Liver (tissue), 9 donors: Measurements from ENCODE around the gene CAGE1. TPM values are rescaled to one million over a fixed set of nuclear protein-coding genes. Genes with fewer than 3 reads are reported as not detected.

Source experiments
- DNase-seq: peaks from one replicate; pipeline ENCODE4 v3.0.0-alpha.2; 2017; ENCODE audit warnings: low spot score
- H3K27ac ChIP-seq, 2 donors: one replicate each; pipeline ENCODE4 v1.7.0; 2013; ENCODE audit warnings: inconsistent platforms in 2 of 2, low read length in 2 of 2, control low read depth in 1 of 2, low read depth in 1 of 2, mild to moderate bottlenecking in 1 of 2
- H3K27me3 ChIP-seq, 4 donors: one replicate each; pipeline versions ENCODE4 v1.6.1 to v1.7.0; 2013; ENCODE audit warnings: low read length in 3 of 4, inconsistent platforms in 1 of 4, mild to moderate bottlenecking in 1 of 4, moderate library complexity in 1 of 4; ENCODE audit not compliant: control insufficient read depth in 4 of 4, insufficient read depth in 4 of 4
- H3K36me3 ChIP-seq, 4 donors: one replicate each; pipeline versions ENCODE4 v1.6.1 to v1.7.0; 2013; ENCODE audit warnings: low read length in 3 of 4, mild to moderate bottlenecking in 3 of 4, low read depth in 1 of 4, moderate library complexity in 1 of 4; ENCODE audit not compliant: control insufficient read depth in 4 of 4, insufficient read depth in 3 of 4
- H3K4me1 ChIP-seq, 4 donors: one replicate each; pipeline versions ENCODE4 v1.6.1 to v1.7.0; 2013; ENCODE audit warnings: low read length in 3 of 4, mild to moderate bottlenecking in 3 of 4, moderate library complexity in 1 of 4; ENCODE audit not compliant: control insufficient read depth in 4 of 4, insufficient read depth in 4 of 4
- H3K4me3 ChIP-seq, 3 donors: one replicate each; pipeline versions ENCODE4 v1.6.1 to v1.7.0; 2013; ENCODE audit warnings: low read length in 3 of 3, control low read depth in 1 of 3, low read depth in 1 of 3, mild to moderate bottlenecking in 1 of 3
- H3K9ac ChIP-seq, 2 donors: one replicate each; pipeline ENCODE4 v1.7.0; 2013; ENCODE audit warnings: low read length in 2 of 2, mild to moderate bottlenecking in 2 of 2, moderate library complexity in 2 of 2, control low read depth in 1 of 2, low read depth in 1 of 2
- H3K9me3 ChIP-seq, 4 donors: one replicate each; pipeline versions ENCODE4 v1.6.1 to v1.7.0; 2013; ENCODE audit warnings: low read length in 3 of 4; ENCODE audit not compliant: control insufficient read depth in 4 of 4
- EGR1 ChIP-seq, 2 donors: IDR thresholded peaks; 2 replicates each; pipeline ENCODE4 v1.6.1; 2016 to 2018; ENCODE audit warnings: antibody characterized with exemption in 2 of 2, low read depth in 2 of 2
- FOXA1 ChIP-seq: IDR thresholded peaks from 2 replicates; pipeline ENCODE4 v1.6.1; 2016; ENCODE audit warnings: antibody characterized with exemption
- FOXA2 ChIP-seq: IDR thresholded peaks from 2 replicates; pipeline ENCODE4 v1.6.1; 2016; ENCODE audit warnings: antibody characterized with exemption
- GABPA ChIP-seq, 2 donors: IDR thresholded peaks in 1 of 2; conservative IDR thresholded peaks in 1 of 2; 2 replicates each; pipeline ENCODE4 v1.6.1; 2016; ENCODE audit warnings: antibody characterized with exemption in 2 of 2, mild to moderate bottlenecking in 1 of 2, moderate library complexity in 1 of 2
- HNF4A ChIP-seq, 2 donors: conservative IDR thresholded peaks; 2 replicates each; pipeline ENCODE4 v1.6.1; 2016; ENCODE audit warnings: antibody characterized with exemption in 2 of 2, mild to moderate bottlenecking in 2 of 2
- HNF4G ChIP-seq: IDR thresholded peaks from 2 replicates; pipeline ENCODE4 v1.6.1; 2016; ENCODE audit warnings: antibody characterized with exemption
- JUND ChIP-seq, 2 donors: IDR thresholded peaks; 2 replicates each; pipeline ENCODE4 v1.6.1; 2016; ENCODE audit warnings: antibody characterized with exemption in 2 of 2
- NR2F2 ChIP-seq: IDR thresholded peaks from 2 replicates; pipeline ENCODE4 v1.6.1; 2016; ENCODE audit warnings: antibody characterized with exemption
- RAD21 ChIP-seq, 2 donors: IDR thresholded peaks; 2 replicates each; pipeline ENCODE4 v1.6.1; 2016; ENCODE audit warnings: antibody characterized with exemption in 2 of 2, mild to moderate bottlenecking in 2 of 2
- RXRA ChIP-seq, 2 donors: IDR thresholded peaks; 2 replicates each; pipeline ENCODE4 v1.6.1; 2017 to 2018; ENCODE audit warnings: antibody characterized with exemption in 2 of 2, mild to moderate bottlenecking in 1 of 2
- SP1 ChIP-seq: IDR thresholded peaks from 2 replicates; pipeline ENCODE4 v1.6.1; 2018; ENCODE audit warnings: antibody characterized with exemption, mild to moderate bottlenecking
- TAF1 ChIP-seq: conservative IDR thresholded peaks from 2 replicates; pipeline ENCODE4 v1.6.1; 2016; ENCODE audit warnings: antibody characterized with exemption, mild to moderate bottlenecking
- YY1 ChIP-seq: IDR thresholded peaks from 2 replicates; pipeline ENCODE4 v1.6.1; 2016; ENCODE audit warnings: antibody characterized with exemption, mild to moderate bottlenecking
- WGBS: extraction: QIAGEN DNeasy Blood & Tissue Kit; methylation state at CpG from one replicate; pipeline ENCODE4 v1.1.7; 2013; 5-methylcytosine and 5-hydroxymethylcytosine counted together
- polyA plus RNA-seq, 2 donors: library from polyadenylated mRNA; stranded (reverse) in 1 of 2; unstranded in 1 of 2; fragments of 200-250 nt in 1 of 2; fragments of >200 nt in 1 of 2; fragmentation: Nextera tagmentation in 1 of 2; extraction: Ambion mirVana in 1 of 2; gene quantifications; one replicate each; pipeline versions ENCODE4 v1.2.1 to v1.2.3, GENCODE V29; 2013 to 2015
- total RNA-seq, 2 donors: library from RNA; depleted of rRNA; stranded (reverse); fragments of >200 nt; gene quantifications; one replicate each; pipeline ENCODE4 v1.2.3, GENCODE V29; 2014
- TF ChIP-seq, protein P1 (sequence below): IDR thresholded peaks from 2 replicates; pipeline ENCODE4 v1.6.1; 2016; ENCODE audit warnings: antibody characterized with exemption
- TF ChIP-seq, protein P2 (sequence below): IDR thresholded peaks from 2 replicates; pipeline ENCODE4 v1.6.1; 2016; ENCODE audit warnings: antibody characterized with exemption
- TF ChIP-seq, protein P3 (sequence below): IDR thresholded peaks from 2 replicates; pipeline ENCODE4 v1.6.1; 2016; ENCODE audit warnings: antibody characterized with exemption, mild to moderate bottlenecking
- TF ChIP-seq, protein P4 (sequence below): fragments of 150-350 bp; IDR thresholded peaks from 2 replicates; pipeline ENCODE4 v1.5.1; 2017; ENCODE audit warnings: improper control_type of control experiment, low read depth, low read length; ENCODE audit not compliant: missing input control
- TF ChIP-seq, protein P5 (sequence below): IDR thresholded peaks from 2 replicates; pipeline ENCODE4 v1.6.1; 2016; ENCODE audit warnings: antibody characterized with exemption
- donor health status: healthy.
- donor health status: healthy.
- donor health status: healthy.
- donor health status: healthy.
- donor health status: healthy.

The CAGE1 gene
- total and polyA plus RNA-seq, 4 donors: 0.08 TPM; not detected in 3

DNA sequence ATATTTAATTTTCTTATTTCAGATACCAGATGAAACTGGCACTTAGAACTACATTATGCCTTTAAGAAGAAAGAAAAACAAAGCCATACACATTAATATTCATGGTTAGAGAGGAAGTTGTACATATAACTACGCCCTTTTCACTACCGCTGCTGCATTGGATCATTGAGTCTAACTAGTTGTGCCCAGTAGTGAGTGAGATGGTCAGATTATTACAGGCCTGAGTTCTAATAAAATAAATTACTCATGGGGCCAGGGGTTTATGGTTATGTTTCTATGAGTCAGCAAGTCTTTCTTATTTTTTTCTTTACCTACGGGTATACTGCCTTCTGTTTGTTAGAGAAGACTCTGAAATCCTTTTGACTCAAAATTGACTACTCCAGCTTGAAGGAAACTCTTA lies 11.5 kb upstream of the CAGE1 start (continued):
- TF ChIP-seq, protein P1, sequence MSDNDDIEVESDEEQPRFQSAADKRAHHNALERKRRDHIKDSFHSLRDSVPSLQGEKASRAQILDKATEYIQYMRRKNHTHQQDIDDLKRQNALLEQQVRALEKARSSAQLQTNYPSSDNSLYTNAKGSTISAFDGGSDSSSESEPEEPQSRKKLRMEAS: no peak
- TF ChIP-seq RXRA (IDR thresholded peaks at IDR 0.05): no peak
- no peak for TF ChIP-seq GABPA (IDR thresholded peaks at IDR 0.05 in 1 of 2, conservative IDR thresholded peaks at IDR 0.05 in 1 of 2)
- TF ChIP-seq YY1: no peak

DNA sequence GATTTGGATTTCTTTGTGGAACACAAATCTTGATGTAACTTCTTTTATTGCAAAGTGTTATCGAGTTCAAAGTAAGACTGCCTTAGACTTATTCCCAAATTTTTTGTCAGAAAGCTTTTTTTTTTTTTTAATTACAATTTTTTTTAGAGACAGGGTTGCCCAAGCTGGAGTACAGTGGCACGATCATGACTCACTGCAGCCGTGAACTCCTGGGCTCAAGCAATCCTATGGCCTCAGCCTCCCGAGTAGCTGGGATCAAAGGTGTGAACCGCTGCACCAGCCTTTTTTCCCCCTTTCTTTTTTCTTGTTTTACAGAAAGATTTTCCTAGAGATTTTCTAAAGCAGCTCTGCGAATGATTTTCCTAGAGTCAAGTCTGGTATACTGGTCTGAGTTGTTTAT lies 2.9 kb upstream of the CAGE1 start:
- no peak overlapping the region for H3K9ac ChIP-seq
- no peak for DNase-seq
- no peaks in the 10 kb centered on the region for H3K27me3 ChIP-seq
- no peak overlapping the region for H3K4me3 ChIP-seq
- TF ChIP-seq, protein P2, sequence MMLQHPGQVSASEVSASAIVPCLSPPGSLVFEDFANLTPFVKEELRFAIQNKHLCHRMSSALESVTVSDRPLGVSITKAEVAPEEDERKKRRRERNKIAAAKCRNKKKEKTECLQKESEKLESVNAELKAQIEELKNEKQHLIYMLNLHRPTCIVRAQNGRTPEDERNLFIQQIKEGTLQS: no peak
- TF ChIP-seq JUND (IDR thresholded peaks at IDR 0.05) (no peak), NR2F2 (no peak)
- TF ChIP-seq, protein P3, sequence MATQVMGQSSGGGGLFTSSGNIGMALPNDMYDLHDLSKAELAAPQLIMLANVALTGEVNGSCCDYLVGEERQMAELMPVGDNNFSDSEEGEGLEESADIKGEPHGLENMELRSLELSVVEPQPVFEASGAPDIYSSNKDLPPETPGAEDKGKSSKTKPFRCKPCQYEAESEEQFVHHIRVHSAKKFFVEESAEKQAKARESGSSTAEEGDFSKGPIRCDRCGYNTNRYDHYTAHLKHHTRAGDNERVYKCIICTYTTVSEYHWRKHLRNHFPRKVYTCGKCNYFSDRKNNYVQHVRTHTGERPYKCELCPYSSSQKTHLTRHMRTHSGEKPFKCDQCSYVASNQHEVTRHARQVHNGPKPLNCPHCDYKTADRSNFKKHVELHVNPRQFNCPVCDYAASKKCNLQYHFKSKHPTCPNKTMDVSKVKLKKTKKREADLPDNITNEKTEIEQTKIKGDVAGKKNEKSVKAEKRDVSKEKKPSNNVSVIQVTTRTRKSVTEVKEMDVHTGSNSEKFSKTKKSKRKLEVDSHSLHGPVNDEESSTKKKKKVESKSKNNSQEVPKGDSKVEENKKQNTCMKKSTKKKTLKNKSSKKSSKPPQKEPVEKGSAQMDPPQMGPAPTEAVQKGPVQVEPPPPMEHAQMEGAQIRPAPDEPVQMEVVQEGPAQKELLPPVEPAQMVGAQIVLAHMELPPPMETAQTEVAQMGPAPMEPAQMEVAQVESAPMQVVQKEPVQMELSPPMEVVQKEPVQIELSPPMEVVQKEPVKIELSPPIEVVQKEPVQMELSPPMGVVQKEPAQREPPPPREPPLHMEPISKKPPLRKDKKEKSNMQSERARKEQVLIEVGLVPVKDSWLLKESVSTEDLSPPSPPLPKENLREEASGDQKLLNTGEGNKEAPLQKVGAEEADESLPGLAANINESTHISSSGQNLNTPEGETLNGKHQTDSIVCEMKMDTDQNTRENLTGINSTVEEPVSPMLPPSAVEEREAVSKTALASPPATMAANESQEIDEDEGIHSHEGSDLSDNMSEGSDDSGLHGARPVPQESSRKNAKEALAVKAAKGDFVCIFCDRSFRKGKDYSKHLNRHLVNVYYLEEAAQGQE: no peak
- H3K9me3 ChIP-seq: no peaks in the 10 kb centered on the region
- H3K27ac ChIP-seq: no peak overlapping the region
- WGBS: 95% methylated on average over 6 of the region's 6 CpGs
- H3K36me3 ChIP-seq: peaks cover 3 to 19% (median 12%) of the 10 kb centered on the region in 4 donors
- H3K4me1 ChIP-seq: peaks cover 6 to 18% (median 14%) of the 10 kb centered on the region in 4 donors

DNA sequence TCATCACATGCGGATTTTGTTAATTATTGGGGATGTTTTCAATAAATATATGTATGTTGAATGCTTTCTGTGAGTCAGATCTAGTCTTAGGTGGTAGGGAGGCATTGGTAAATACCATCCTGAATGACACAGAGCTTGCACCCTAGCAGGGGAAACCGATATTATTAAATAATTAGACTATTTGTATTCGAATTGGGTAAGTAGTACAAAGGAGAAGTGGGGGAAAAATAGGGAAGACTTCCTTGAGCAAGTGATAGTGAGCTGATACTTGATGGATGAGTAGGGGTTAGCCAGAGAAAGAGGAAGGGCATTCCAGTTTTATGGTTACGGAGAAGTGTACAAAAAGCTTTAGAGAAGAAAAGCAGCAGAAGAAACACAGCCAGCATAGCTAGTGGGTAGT lies 1.6 kb upstream of the CAGE1 start:
- peaks cover 3 to 14% (median 11%) of the 10 kb centered on the region in 4 donors for H3K36me3 ChIP-seq
- no peak for DNase-seq
- no peaks in the 10 kb centered on the region for H3K9me3 ChIP-seq
- no peak overlapping the region for H3K9ac ChIP-seq
- WGBS: 84% methylated on average over 4 of the region's 4 CpGs
- no peak for TF ChIP-seq YY1
- TF ChIP-seq, protein P3: no peak
- no peak for TF ChIP-seq HNF4A (conservative IDR thresholded peaks at IDR 0.05)
- no peak for TF ChIP-seq FOXA1
- TF ChIP-seq TAF1: no peak
- TF ChIP-seq, protein P1: no peak
- TF ChIP-seq NR2F2: no peak
- TF ChIP-seq FOXA2: no peak
- TF ChIP-seq, protein P4, sequence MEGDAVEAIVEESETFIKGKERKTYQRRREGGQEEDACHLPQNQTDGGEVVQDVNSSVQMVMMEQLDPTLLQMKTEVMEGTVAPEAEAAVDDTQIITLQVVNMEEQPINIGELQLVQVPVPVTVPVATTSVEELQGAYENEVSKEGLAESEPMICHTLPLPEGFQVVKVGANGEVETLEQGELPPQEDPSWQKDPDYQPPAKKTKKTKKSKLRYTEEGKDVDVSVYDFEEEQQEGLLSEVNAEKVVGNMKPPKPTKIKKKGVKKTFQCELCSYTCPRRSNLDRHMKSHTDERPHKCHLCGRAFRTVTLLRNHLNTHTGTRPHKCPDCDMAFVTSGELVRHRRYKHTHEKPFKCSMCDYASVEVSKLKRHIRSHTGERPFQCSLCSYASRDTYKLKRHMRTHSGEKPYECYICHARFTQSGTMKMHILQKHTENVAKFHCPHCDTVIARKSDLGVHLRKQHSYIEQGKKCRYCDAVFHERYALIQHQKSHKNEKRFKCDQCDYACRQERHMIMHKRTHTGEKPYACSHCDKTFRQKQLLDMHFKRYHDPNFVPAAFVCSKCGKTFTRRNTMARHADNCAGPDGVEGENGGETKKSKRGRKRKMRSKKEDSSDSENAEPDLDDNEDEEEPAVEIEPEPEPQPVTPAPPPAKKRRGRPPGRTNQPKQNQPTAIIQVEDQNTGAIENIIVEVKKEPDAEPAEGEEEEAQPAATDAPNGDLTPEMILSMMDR: no peak
- TF ChIP-seq RAD21 (IDR thresholded peaks at IDR 0.05): no peak
- no peak for TF ChIP-seq RXRA (IDR thresholded peaks at IDR 0.05)
- TF ChIP-seq JUND (IDR thresholded peaks at IDR 0.05): no peak
- no peak for TF ChIP-seq GABPA (IDR thresholded peaks at IDR 0.05 in 1 of 2, conservative IDR thresholded peaks at IDR 0.05 in 1 of 2)
- TF ChIP-seq, protein P5, sequence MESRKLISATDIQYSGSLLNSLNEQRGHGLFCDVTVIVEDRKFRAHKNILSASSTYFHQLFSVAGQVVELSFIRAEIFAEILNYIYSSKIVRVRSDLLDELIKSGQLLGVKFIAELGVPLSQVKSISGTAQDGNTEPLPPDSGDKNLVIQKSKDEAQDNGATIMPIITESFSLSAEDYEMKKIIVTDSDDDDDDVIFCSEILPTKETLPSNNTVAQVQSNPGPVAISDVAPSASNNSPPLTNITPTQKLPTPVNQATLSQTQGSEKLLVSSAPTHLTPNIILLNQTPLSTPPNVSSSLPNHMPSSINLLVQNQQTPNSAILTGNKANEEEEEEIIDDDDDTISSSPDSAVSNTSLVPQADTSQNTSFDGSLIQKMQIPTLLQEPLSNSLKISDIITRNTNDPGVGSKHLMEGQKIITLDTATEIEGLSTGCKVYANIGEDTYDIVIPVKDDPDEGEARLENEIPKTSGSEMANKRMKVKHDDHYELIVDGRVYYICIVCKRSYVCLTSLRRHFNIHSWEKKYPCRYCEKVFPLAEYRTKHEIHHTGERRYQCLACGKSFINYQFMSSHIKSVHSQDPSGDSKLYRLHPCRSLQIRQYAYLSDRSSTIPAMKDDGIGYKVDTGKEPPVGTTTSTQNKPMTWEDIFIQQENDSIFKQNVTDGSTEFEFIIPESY: no peak
- TF ChIP-seq EGR1 (IDR thresholded peaks at IDR 0.05; ENCODE audit: low read depth in 2 of 2): no peak
- TF ChIP-seq, protein P2: no peak
- TF ChIP-seq SP1: no peak
- TF ChIP-seq HNF4G: no peak
- no peak overlapping the region for H3K4me3 ChIP-seq
- H3K27me3 ChIP-seq: no peaks in the 10 kb centered on the region
- H3K27ac ChIP-seq: no peak overlapping the region
- H3K4me1 ChIP-seq: peaks cover 6 to 18% (median 14%) of the 10 kb centered on the region in 4 donors
